PC-9 (cell line): ENCODE results near the gene KCNMB2. TPM values are rescaled to one million over a fixed set of nuclear protein-coding genes. Genes with fewer than 3 reads are reported as not detected.

ENCODE experiments used
- BruUV-seq: library from RNA; stranded (reverse); fragments of 400-500 nt; replicated peaks from 2 replicates; lab custom pipeline; 2021; lab: Mats Ljungman, UMichigan
- CTCF ChIA-PET: fragments of 300-600 bp; sonication (Branson Sonifier 250); formaldehyde crosslinking; loops from one replicate; lab custom pipeline; 2022; ENCODE audit warnings: antibody characterized with exemption; lab: Charles Lee
- POLR2A ChIA-PET: fragments of 300-600 bp; sonication (Branson Sonifier 250); formaldehyde crosslinking; loops from one replicate; lab custom pipeline; 2022; ENCODE audit warnings: antibody characterized with exemption; ENCODE audit not compliant: unreplicated experiment; lab: Charles Lee
- DNase-seq, 2 experiments: peaks; one replicate each; pipeline versions ENCODE4 v3.0.0 to v3.0.0-alpha.2; 2015 to 2022; ENCODE audit warnings: mixed read lengths in 1 of 2
- H2AFZ ChIP-seq: fragments of 200-600 bp; sonication (generic); 2 replicates; pipeline ENCODE4 v1.8.1; 2017; ENCODE audit warnings: antibody characterized with exemption
- H3F3A ChIP-seq: fragments of 200-600 bp; sonication (generic); 2 replicates; pipeline ENCODE4 v1.8.1; 2017; ENCODE audit warnings: antibody characterized with exemption, mild to moderate bottlenecking, low read depth; ENCODE audit not compliant: insufficient read depth
- H3K27ac ChIP-seq: fragments of 200-600 bp; sonication (generic); 2 replicates; pipeline ENCODE4 v1.6.1; 2016; ENCODE audit warnings: mixed run types
- H3K27me3 ChIP-seq: fragments of 200-600 bp; sonication (generic); 2 replicates; pipeline ENCODE4 v1.6.1; 2016; ENCODE audit warnings: low read depth, mixed run types; ENCODE audit not compliant: insufficient read depth
- H3K36me3 ChIP-seq: fragments of 200-600 bp; sonication (generic); 2 replicates; pipeline ENCODE4 v1.6.1; 2016; ENCODE audit warnings: low read depth, mixed run types
- H3K4me1 ChIP-seq: fragments of 200-600 bp; sonication (generic); replicated peaks from 2 replicates; pipeline ENCODE4 v1.6.1; 2016; ENCODE audit warnings: mixed run types; ENCODE audit not compliant: insufficient read depth
- H3K4me2 ChIP-seq: fragments of 200-600 bp; sonication (generic); 2 replicates; pipeline ENCODE4 v1.6.1; 2017; ENCODE audit warnings: mixed run types
- H3K4me3 ChIP-seq: fragments of 200-600 bp; sonication (generic); 2 replicates; pipeline ENCODE4 v1.6.1; 2016; ENCODE audit warnings: mixed run types
- H3K79me2 ChIP-seq: fragments of 200-600 bp; sonication (generic); 2 replicates; pipeline ENCODE4 v1.6.1; 2017; ENCODE audit warnings: low read depth, mixed run types
- H3K9me2 ChIP-seq: fragments of 200-600 bp; sonication (generic); 2 replicates; pipeline ENCODE4 v1.8.1; 2017; ENCODE audit warnings: mild to moderate bottlenecking; ENCODE audit not compliant: insufficient read depth
- H3K9me3 ChIP-seq: fragments of 200-600 bp; sonication (generic); 2 replicates; pipeline ENCODE4 v1.8.1; 2016; ENCODE audit warnings: low read depth; ENCODE audit not compliant: insufficient read depth
- H4K20me1 ChIP-seq: fragments of 200-600 bp; sonication (generic); 2 replicates; pipeline ENCODE4 v1.8.1; 2017; ENCODE audit not compliant: insufficient read depth
- CTCF ChIP-seq: fragments of 200-600 bp; sonication (generic); conservative IDR thresholded peaks from 2 replicates; pipeline ENCODE4 v1.6.1; 2017; ENCODE audit warnings: mixed run types, antibody characterized with exemption, mild to moderate bottlenecking, moderate library complexity
- EZH2 ChIP-seq: fragments of 200-600 bp; sonication (generic); IDR thresholded peaks from 2 replicates; pipeline ENCODE4 v1.8.0; 2017; ENCODE audit warnings: antibody characterized with exemption, low read depth
- intact Hi-C: fragments of 100-400 bp; cut with micrococcal nuclease; formaldehyde crosslinking; loops from one replicate; pipeline ENCODE4 v1.10.0; 2022; ENCODE audit not compliant: unreplicated experiment
- total RNA-seq: library from RNA; stranded (reverse); gene quantifications from 2 replicates; pipeline ENCODE4 v1.2.3, GENCODE V29; 2021

Gene KCNMB2
- total RNA-seq, 1 experiment from 2014 or later, result not detected

GRCh38 chr3:178663201-178663934 lies 127.1 kb downstream of the KCNMB2 start:
- H3K9me3 ChIP-seq, result no peaks in the 10 kb centered on the region
- H3K27me3 ChIP-seq, result no peaks in the 10 kb centered on the region
- CTCF ChIA-PET, result no interaction called here
- POLR2A ChIA-PET, result no interaction called here
- DNase-seq, result no peak
- TF ChIP-seq CTCF (no peak), EZH2 (no peak)
- H2AFZ ChIP-seq, result no peak overlapping the region
- no peaks in the 10 kb centered on the region for H3K4me1 ChIP-seq
- no peaks in the 10 kb centered on the region for H3K9me2 ChIP-seq
- no peak overlapping the region for H3K27ac ChIP-seq
- H3K4me2 ChIP-seq, result no peak overlapping the region
- no peaks in the 10 kb centered on the region for H3K36me3 ChIP-seq
- H3K4me3 ChIP-seq, result no peak overlapping the region
- intact Hi-C loops, result no loop called here
- H3F3A ChIP-seq, result no peaks in the 10 kb centered on the region
- no peaks in the 10 kb centered on the region for H3K79me2 ChIP-seq
- no TSS peak for BruUV-seq
- no peaks in the 10 kb centered on the region for H4K20me1 ChIP-seq

GRCh38 chr3:178665747-178666146 lies 129.5 kb downstream of the KCNMB2 start:
- H3F3A ChIP-seq, result no peaks in the 10 kb centered on the region
- no peaks in the 10 kb centered on the region for H3K36me3 ChIP-seq
- no peaks in the 10 kb centered on the region for H4K20me1 ChIP-seq
- ChIA-PET POLR2A (no interaction called here), CTCF (no interaction called here)
- no peaks in the 10 kb centered on the region for H3K27me3 ChIP-seq
- BruUV-seq, result no TSS peak
- H3K9me2 ChIP-seq, result no peaks in the 10 kb centered on the region
- intact Hi-C loops, result no loop called here
- no peak for DNase-seq
- no peak overlapping the region for H3K4me2 ChIP-seq
- H3K4me1 ChIP-seq, result no peaks in the 10 kb centered on the region
- no peaks in the 10 kb centered on the region for H3K9me3 ChIP-seq
- no peak overlapping the region for H2AFZ ChIP-seq
- TF ChIP-seq CTCF (no peak), EZH2 (no peak)
- no peak overlapping the region for H3K27ac ChIP-seq
- H3K79me2 ChIP-seq, result no peaks in the 10 kb centered on the region
- no peak overlapping the region for H3K4me3 ChIP-seq

GRCh38 chr3:178669022-178669601 lies 132.9 kb downstream of the KCNMB2 start:
- H2AFZ ChIP-seq, result no peak overlapping the region
- ChIA-PET CTCF (interaction anchor here (0.5 kb wide), 1 partner anchor 829 kb away, joined by 4 read pairs; no protein-coding TSS in a partner anchor), POLR2A (no interaction called here)
- no peaks in the 10 kb centered on the region for H3K9me3 ChIP-seq
- H3K36me3 ChIP-seq, result no peaks in the 10 kb centered on the region
- no peak overlapping the region for H3K4me3 ChIP-seq
- no peaks in the 10 kb centered on the region for H3K79me2 ChIP-seq
- no peaks in the 10 kb centered on the region for H3K9me2 ChIP-seq
- no peak for TF ChIP-seq EZH2
- no peak for TF ChIP-seq CTCF
- no peaks in the 10 kb centered on the region for H4K20me1 ChIP-seq
- H3F3A ChIP-seq, result no peaks in the 10 kb centered on the region
- no peak for DNase-seq
- H3K27me3 ChIP-seq, result no peaks in the 10 kb centered on the region
- H3K4me2 ChIP-seq, result no peak overlapping the region
- BruUV-seq, result no TSS peak
- intact Hi-C loops, result no loop called here
- no peaks in the 10 kb centered on the region for H3K4me1 ChIP-seq
- no peak overlapping the region for H3K27ac ChIP-seq
